Measurements from ENCODE around the gene PRPF19. TPM values are rescaled to one million over a fixed set of nuclear protein-coding genes. Genes with fewer than 3 reads are reported as not detected.

PRPF19 gene
- total and polyA plus RNA-seq, 2 of the 4 experiments (the other 2 are of a cell fraction): 29.8 to 50.4 TPM

- H3K27me3 ChIP-seq (ENCODE audit: control insufficient read depth, insufficient read depth, low read length): no peaks in the 10 kb centered on the region
- H4K5ac ChIP-seq (ENCODE audit: low read depth, low read length): no peak overlapping the region
- H3K9me3 ChIP-seq (ENCODE audit: control insufficient read depth, insufficient read depth, low read length): no peaks in the 10 kb centered on the region
- no peak overlapping the region for H3K4me3 ChIP-seq (ENCODE audit: insufficient read depth, low read depth, low read length)
- H2BK120ac ChIP-seq (ENCODE audit: low read depth, low read length): no peak overlapping the region
- no peak overlapping the region for H3K27ac ChIP-seq (ENCODE audit: insufficient read depth, low read length)
- H4K20me1 ChIP-seq (ENCODE audit: insufficient read depth, low read length): no peaks in the 10 kb centered on the region
- dilution Hi-C loops (cut with HindIII; ENCODE audit: low sequenced_read_pairs, unreplicated experiment): no loop called here
- H3K79me1 ChIP-seq (ENCODE audit: low read depth in 1 of 2, low read length in 2 of 2): no peaks in the 10 kb centered on the region
- H2BK20ac ChIP-seq (ENCODE audit: low read depth, low read length): no peak overlapping the region
- H3K4ac ChIP-seq (ENCODE audit: low read depth, low read length): no peak overlapping the region
- H3K9me1 ChIP-seq (ENCODE audit: insufficient read depth, low read length): no peaks in the 10 kb centered on the region; the same call in 1 of the 2 replicates
- no peak overlapping the region for H3K18ac ChIP-seq (ENCODE audit: low read depth, low read length)
- H2AFZ ChIP-seq (replicated peaks; ENCODE audit: low read length, poor library complexity): no peak overlapping the region
- intact Hi-C loops (cut with micrococcal nuclease): no loop called here
- in situ Hi-C loops (cut with MboI; ENCODE audit: low sequenced_read_pairs): no loop called here
- DNase-seq (no peak), ATAC-seq (ENCODE audit: low read depth) (no peak)
- H3K4me1 ChIP-seq (ENCODE audit: control insufficient read depth, insufficient read depth, low read length): peaks cover 2% of the 10 kb centered on the region
- peaks cover 32% of the 10 kb centered on the region for H3K36me3 ChIP-seq (ENCODE audit: control insufficient read depth, insufficient read depth, low read length)
- CTCF ChIA-PET: no interaction called here
- H2AK9ac ChIP-seq (replicated peaks; ENCODE audit: low read depth, low read length, poor library complexity): no peak overlapping the region
- TF ChIP-seq RCOR1 (IDR thresholded peaks at IDR 0.05; ENCODE audit: insufficient replicate concordance, low read length): no peak
- no TSS peak for BruUV-seq (replicated peaks)
- H4K8ac ChIP-seq (ENCODE audit: low read depth in 2 of 2, low read length in 2 of 2): no peak overlapping the region
- H3K14ac ChIP-seq (replicated peaks; ENCODE audit: low read depth, low read length): no peak overlapping the region
- H3K9ac ChIP-seq (ENCODE audit: low read depth, low read length): no peak overlapping the region
- H4K91ac ChIP-seq (ENCODE audit: insufficient read depth, low read depth, low read length): no peak overlapping the region
- H2BK5ac ChIP-seq (ENCODE audit: low read depth, low read length, poor library complexity, severe bottlenecking): no peak overlapping the region
- H3K23ac ChIP-seq (ENCODE audit: low read depth, low read length): no peak overlapping the region
- POLR2A ChIA-PET (ENCODE audit: unreplicated experiment): no interaction called here
- no peak overlapping the region for H2BK15ac ChIP-seq (ENCODE audit: low read depth, low read length)
- no peak overlapping the region for H3K4me2 ChIP-seq (ENCODE audit: low read depth, low read length)
- WGBS, 2 experiments (ENCODE audit: extremely low coverage in 2 of 2, insufficient read length in 1 of 2): 77% methylated on average over 32 of the region's 68 CpGs; no CpG with 5 or more reads in 1 of the 2 experiments
- no peak overlapping the region for H2AK5ac ChIP-seq (ENCODE audit: low read depth, low read length)
- no peak overlapping the region for H3K56ac ChIP-seq (ENCODE audit: extremely low read depth, insufficient read depth, low read length)
Measured at GRCh38 chr11:60852982-60853950, 53.1 kb downstream of the PRPF19 start.
